Measurements from ENCODE around the gene TPM1. TPM values are rescaled to one million over a fixed set of nuclear protein-coding genes. Genes with fewer than 3 reads are reported as not detected.

Gene TPM1
- total RNA-seq, 1 donor from 2014 or later, result 28.3 TPM

- ATAC-seq, result no peak
These were observed 15.2 kb downstream of the TPM1 start for GRCh38 chr15:63057468-63058345.

- ATAC-seq, result no peak
These were observed 16.5 kb downstream of the TPM1 start for GRCh38 chr15:63059075-63059474.

- ATAC-seq, result no peak
These were observed 17.1 kb downstream of the TPM1 start for GRCh38 chr15:63059573-63060216.

GRCh38 chr15:63060699-63061098 lies 18.2 kb downstream of the TPM1 start:
- no peak for ATAC-seq

- no peak for ATAC-seq
These were observed 19.4 kb downstream of the TPM1 start for GRCh38 chr15:63061975-63062374.

- ATAC-seq, result no peak
These were observed 20.7 kb downstream of the TPM1 start for GRCh38 chr15:63063164-63063756.

- no peak for ATAC-seq
These were observed 21.4 kb downstream of the TPM1 start for GRCh38 chr15:63063877-63064409.

- no peak for ATAC-seq
These were observed 23.0 kb downstream of the TPM1 start for GRCh38 chr15:63065262-63066221.

- ATAC-seq, result no peak
These were observed 23.7 kb downstream of the TPM1 start for GRCh38 chr15:63066272-63066671.

GRCh38 chr15:63067306-63067705 lies 24.8 kb downstream of the TPM1 start:
- ATAC-seq, result no peak

- no peak for ATAC-seq
These were observed 25.6 kb downstream of the TPM1 start for GRCh38 chr15:63067976-63068743.

GRCh38 chr15:63069616-63070090 lies 27.1 kb downstream of the TPM1 start:
- no peak for ATAC-seq

GRCh38 chr15:63070681-63071129 lies 28.2 kb downstream of the TPM1 start:
- ATAC-seq, result no peak

- no peak for ATAC-seq
These were observed 28.9 kb downstream of the TPM1 start for GRCh38 chr15:63071288-63071909.

GRCh38 chr15:63072023-63072650 lies 29.6 kb downstream of the TPM1 start:
- no peak for ATAC-seq

- ATAC-seq, result no peak
These were observed 30.3 kb downstream of the TPM1 start for GRCh38 chr15:63072809-63073277.

- no peak for ATAC-seq
These were observed 31.1 kb downstream of the TPM1 start for GRCh38 chr15:63073497-63074172.

GRCh38 chr15:63075015-63075983 lies 32.8 kb downstream of the TPM1 start:
- ATAC-seq, result no peak
